NCI-H1930 (cell line): Measurements from ENCODE around the gene SDCCAG8.

Experiments used
- DNase-seq, 2 experiments: peaks; one replicate each; lab custom pipeline; 2025; lab: John Stamatoyannopoulos, UW

SDCCAG8 gene

DNA sequence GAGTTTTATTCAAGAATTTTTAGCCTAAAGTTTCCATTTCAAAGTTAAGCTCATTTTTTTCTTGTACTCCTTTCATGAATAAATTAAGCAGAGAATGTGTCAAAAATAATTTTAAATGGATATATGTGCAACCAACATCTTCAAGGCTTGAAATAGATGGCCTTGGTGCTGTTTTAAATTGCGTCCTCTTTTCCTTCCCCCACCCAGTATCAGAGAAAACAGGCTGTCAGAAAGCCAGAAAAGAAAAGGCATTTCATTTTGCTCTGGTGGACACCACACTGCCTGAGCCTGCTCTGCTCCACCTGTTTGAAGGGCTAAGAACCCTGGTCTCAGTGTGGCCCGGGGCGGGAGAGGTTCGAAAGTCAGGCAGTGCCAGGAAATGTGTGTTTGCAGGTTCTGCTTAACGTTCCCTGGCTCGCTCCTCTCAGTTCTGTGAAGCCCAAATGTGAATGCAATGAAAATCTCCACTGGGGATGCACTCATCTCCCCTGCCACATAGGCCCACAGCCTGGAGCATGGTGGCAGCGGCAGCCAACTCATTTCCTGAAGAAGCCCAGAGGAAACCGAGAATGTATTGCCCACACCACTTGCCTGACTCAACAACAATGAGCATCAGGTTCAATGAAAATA lies 134.4 kb downstream of the SDCCAG8 start:
- no peak for DNase-seq

DNA sequence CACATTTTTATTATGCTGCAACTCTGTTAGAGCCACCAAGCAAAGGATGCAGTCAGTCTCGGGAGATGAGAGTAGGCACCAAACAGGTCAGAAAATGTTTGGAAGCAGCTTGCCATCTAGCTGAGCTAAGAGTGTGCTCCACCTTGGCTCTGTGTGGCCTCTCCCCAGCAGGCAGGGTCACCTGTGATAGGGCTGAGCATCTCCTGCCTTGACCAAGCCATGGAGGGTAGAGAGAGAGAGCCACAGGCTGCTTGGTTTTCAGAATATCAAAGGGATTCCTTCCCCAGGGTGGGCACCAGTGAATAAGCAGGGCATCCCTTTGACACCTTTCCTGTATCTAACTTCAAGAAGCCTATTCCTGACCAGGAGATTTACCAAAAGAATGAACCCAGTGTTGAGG lies 135.5 kb downstream of the SDCCAG8 start:
- no peak for DNase-seq

DNA sequence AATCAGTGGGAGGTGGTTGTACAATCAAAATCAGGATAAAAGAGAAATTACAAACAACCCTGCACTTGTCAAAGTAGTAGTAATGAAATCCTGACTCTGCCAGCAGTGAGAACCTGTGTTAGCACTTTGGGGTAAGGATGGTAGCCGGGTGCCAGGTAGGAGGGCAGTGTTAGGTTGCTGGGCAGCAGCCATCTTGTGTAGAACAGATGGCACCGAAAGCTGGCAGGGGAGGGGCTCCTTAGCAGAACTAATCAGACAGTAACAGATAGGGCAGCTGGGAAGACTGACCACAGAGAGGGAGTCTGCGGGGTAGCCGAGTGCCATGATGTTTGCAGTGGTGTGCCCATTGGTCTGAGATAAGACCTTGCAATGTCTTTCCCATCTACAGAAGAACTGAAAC lies 137.3 kb downstream of the SDCCAG8 start:
- DNase-seq: no peak

- DNase-seq: no peak
Observed at GRCh38 chr1:243394066-243394465, 138.2 kb downstream of the SDCCAG8 start.

DNA sequence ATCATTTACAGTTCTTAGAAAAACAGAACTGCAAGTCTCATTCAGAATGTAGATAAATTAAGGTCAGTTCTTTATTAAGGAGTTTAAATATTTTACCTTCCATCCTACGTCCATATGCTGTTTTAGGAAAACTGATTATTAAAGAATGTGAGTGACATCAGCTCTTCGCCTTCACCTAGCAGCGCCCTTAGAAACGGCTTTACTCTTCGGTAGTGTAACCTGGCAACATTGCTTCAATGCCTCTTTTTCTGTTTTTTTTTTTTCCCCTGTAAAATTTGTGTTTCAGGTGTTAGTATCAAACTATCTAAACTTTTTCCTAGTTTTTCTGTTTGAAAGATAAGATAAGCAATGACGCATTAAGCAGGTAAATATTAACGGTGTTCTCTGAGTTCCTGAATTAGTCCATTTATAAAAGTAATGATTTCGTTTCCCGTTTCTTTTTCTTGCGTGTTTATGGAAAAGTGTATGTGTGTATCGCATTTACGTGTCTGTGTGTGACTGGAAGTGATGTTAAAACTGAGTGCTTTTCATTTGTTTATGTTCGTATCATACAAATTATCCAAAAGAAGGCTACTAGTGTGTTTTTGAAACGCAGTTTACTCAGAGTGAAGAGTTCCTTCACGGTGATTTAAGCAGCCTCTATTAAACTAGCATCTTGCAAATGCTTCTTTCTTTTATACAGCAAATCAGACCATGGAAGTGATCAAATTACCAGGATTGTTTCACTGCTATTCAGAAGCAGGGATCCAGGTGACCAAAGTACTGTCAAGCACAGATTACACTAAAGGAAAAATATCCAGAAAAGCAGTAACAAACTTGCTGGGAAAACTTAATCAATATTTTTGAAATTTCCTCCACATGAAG lies 139.0 kb downstream of the SDCCAG8 start:
- no peak for DNase-seq

DNA sequence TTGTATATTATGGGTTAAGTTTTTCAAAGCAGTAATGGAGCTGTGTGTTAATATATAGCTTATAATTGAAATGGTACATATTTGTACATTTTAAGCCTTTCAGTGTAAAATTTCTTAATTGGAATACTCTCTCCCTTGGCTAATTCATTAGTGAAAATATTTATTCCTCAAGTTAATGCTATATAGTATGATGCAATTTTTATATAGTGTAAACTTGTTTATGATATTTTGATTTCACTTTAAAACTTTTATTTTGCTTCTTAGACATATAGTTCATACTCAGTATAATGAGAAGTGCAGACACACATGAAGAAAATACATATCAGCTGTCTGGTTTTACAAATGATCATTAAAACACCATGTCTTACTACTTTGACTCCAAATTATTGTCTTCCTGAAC lies 140.6 kb downstream of the SDCCAG8 start:
- DNase-seq: no peak

GRCh38 chr1:243396876-243397275 lies 141.0 kb downstream of the SDCCAG8 start:
- no peak for DNase-seq

GRCh38 chr1:243397613-243398321 lies 141.9 kb downstream of the SDCCAG8 start:
- DNase-seq: no peak

DNA sequence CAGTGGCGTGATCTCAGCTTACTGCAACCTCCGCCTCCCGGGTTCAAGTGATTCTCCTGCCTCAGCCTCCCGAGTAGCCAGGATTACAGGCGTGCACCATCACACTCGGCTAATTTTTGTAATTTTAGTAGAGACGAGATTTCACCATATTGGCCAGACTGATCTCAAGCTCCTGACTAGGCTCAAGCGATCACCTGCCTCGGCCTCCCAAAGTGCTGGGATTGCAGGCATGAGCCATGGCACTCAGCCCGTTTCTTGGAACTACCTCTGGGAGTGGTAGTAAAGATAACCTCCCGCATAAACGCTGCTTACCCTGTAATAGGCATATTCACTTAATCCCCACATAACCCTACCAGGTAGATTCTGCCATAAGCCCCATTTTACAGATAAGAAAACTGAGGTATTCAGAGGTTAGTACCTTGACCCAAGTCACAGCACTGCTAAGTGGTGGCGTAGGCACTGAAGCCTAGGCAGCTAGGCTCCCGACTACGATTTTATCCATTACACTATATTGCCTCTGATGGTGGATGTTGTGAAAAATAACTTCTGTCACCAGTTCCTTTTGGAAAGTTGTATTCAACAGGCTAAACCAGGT lies 143.8 kb downstream of the SDCCAG8 start:
- DNase-seq: no peak

DNA sequence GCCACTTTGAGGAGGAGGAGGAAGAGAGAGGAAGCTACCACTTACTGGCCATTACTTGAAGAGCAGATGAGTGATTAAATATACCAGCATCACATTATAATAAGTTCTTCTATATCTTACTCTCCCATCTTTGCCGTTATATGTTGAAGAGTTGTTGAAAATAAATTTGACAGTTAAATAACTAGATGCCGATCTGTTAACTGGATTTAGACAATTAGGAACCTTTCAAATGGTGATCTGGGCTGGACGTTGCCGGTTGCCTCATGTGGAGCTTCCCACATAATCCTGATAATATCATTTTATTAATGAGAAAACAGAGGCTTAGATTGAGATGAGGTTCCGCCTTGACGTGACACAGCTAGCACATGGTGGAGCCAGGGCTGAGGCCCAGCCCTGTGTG lies 147.0 kb downstream of the SDCCAG8 start:
- no peak for DNase-seq

GRCh38 chr1:243406424-243406823 lies 150.6 kb downstream of the SDCCAG8 start:
- DNase-seq: no peak

- no peak for DNase-seq
Observed at GRCh38 chr1:243407284-243408018, 151.6 kb downstream of the SDCCAG8 start.

DNA sequence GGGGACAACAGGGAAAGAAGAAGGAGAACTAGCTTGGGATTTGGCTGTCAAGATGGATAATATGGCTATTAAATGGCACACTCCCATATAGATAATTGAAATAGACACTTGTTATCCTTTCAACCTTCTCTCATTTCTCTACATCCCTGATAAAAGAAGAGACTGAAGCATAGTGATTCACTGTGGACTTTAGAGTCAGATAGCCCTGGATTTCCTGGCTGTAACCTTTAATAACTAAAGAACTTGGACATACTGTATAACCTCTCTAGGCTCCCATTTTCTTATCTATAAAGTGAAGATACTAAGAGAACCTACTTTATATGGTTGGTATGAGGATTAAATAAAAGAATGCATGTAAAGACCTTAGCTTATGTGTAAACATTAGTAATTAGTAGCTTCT lies 152.6 kb downstream of the SDCCAG8 start:
- DNase-seq: no peak

GRCh38 chr1:243409284-243409683 lies 153.4 kb downstream of the SDCCAG8 start:
- no peak for DNase-seq

DNA sequence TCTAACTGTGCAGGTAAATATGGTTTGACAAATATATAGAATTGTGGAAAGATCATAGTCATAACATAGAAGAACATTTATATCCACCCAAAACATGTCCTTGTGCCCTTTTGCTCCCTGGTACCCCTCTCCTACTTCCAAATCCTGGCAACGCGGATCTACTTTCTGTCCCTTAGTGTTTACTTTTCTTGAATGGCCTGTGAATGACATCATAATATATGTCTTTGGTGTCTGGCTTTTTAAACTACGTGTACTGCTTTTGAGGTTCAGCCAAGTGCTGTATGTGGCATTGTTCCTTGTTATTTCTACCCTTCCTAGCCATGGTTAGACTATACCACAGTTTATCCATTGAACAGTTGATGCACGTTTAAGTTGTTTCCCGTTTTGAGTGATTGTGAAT lies 155.6 kb downstream of the SDCCAG8 start:
- no peak for DNase-seq

- no peak for DNase-seq
Observed at GRCh38 chr1:243413431-243414151, 157.8 kb downstream of the SDCCAG8 start.

- DNase-seq: no peak
Observed at GRCh38 chr1:243414152-243414494, 158.3 kb downstream of the SDCCAG8 start.

DNA sequence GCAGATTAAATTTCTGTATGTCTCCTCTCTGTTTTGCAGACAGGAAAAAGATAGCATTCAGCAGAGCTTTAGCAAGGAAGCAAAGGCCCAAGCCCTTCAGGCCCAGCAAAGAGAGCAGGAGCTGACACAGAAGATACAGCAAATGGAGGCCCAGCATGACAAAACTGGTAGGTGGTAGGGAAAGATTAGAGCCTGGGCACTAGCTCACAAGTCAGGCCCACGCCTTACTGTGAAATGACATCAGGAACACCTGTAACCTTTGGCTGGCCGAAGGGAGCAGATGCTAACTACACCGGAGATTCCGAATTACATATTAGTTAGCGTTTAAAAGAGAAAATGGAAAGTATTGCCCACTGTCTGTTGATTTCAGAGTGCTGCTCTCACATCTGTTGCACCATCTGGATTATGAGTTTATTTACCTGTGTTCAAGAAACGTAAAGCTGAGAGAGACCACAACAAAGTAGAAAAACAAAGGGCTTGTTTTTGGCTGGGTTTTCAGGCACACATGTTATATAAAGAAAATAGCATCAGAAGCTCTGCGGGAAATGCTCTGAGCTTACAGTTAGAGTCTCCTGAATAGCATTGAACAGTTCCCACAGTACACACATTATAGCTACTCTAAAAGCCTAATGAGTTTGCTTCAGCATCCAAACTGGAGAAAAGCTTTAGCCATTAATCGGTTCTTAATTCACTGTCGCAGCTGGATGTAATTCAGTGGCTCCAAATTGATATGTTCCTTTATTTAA lies 160.0 kb downstream of the SDCCAG8 start:
- peak; percentile 36 to 57 for DNase-seq

DNA sequence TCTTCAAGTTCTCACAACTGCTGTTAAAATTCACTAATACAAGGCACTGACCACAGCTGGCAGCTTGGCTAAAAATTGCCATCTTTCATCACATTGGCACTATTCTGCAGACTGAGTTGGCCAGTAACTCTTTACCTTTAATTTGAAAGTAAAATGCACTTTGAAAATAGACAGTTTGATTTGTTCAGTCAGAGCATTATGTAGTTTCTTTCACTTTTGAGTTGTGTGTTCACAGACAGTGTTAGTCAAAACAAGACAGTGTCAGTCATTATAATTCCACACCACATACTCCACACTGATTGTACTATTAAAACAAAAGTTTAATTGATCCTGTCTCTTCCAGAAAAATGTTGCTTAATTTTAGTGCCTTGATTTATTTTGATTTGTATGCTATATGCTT lies 160.7 kb downstream of the SDCCAG8 start:
- no peak for DNase-seq
